Measurements from ENCODE around the gene SLC18A2. TPM values are rescaled to one million over a fixed set of nuclear protein-coding genes. Genes with fewer than 3 reads are reported as not detected.

Gene SLC18A2
- total and polyA plus RNA-seq, 9 of the 15 experiments (the other 6 are each of a cell fraction or from before 2014, with no cell fraction given), result 0.03 to 5.4 (median 0.40) TPM

GRCh38 chr10:117241541-117242462 is 888 bp downstream of the SLC18A2 start (continued):
- no peak for TF ChIP-seq ATF4 (CRISPR knock-in tag; IDR thresholded peaks at IDR 0.05)
- no peak for TF ChIP-seq TAF1 (IDR thresholded peaks at IDR 0.05; ENCODE audit: control insufficient read depth, extremely low read depth, insufficient read depth, low read length, severe bottlenecking)
- TF ChIP-seq TEAD4 (IDR thresholded peaks at IDR 0.05; ENCODE audit: low read length), result peak; percentile 80
- TF ChIP-seq TEAD4 (CRISPR knock-in tag; IDR thresholded peaks at IDR 0.05; ENCODE audit: borderline replicate concordance), result no peak
- no peak for TF ChIP-seq HDAC3 (IDR thresholded peaks at IDR 0.05; ENCODE audit: borderline replicate concordance, partially characterized antibody)
- TF ChIP-seq KDM1A (IDR thresholded peaks at IDR 0.05), result peak in 1 of 2 experiments; percentile 11; a peak in 1 of 4 replicates
- TF ChIP-seq EWSR1 (IDR thresholded peaks at IDR 0.05; ENCODE audit: borderline replicate concordance, low read depth, partially characterized antibody), result no peak
- no peak for TF ChIP-seq CCAR2 (IDR thresholded peaks at IDR 0.05; ENCODE audit: low read depth, low read length)
- TF ChIP-seq COPS2 (conservative IDR thresholded peaks at IDR 0.05), result no peak
- no peak for TF ChIP-seq XRCC4 (IDR thresholded peaks at IDR 0.05; ENCODE audit: extremely low read depth, insufficient read depth, insufficient read length)
- TF ChIP-seq MAX (CRISPR knock-in tag; IDR thresholded peaks at IDR 0.05), result no peak
- peak; percentile 36; the same call in 1 of the 2 replicates for TF ChIP-seq POLR2AphosphoS5 (IDR thresholded peaks at IDR 0.05; ENCODE audit: control insufficient read depth, insufficient read depth, low read depth, low read length)
- TF ChIP-seq ARID1B (IDR thresholded peaks at IDR 0.05), result peak; percentile 75
- no peak for TF ChIP-seq RFX5 (IDR thresholded peaks at IDR 0.05; ENCODE audit: low read depth, low read length)
- TF ChIP-seq YY1 (IDR thresholded peaks at IDR 0.05; ENCODE audit: borderline replicate concordance in 1 of 3, control insufficient read depth in 1 of 3, extremely low read depth in 1 of 3, insufficient read depth in 3 of 3, insufficient read length in 1 of 3, insufficient replicate concordance in 2 of 3, low read depth in 1 of 3, low read length in 2 of 3), result no peak
- TF ChIP-seq NCOR1 (IDR thresholded peaks at IDR 0.05), result peak; percentile 37; the same call in 1 of the 2 replicates
- no peak for TF ChIP-seq ATF1 (CRISPR knock-in tag; IDR thresholded peaks at IDR 0.05)
- no peak for TF ChIP-seq ATF1 (tag; IDR thresholded peaks at IDR 0.05)
- peak in 1 of 2 experiments; percentile 81; a peak in 2 of 4 replicates for TF ChIP-seq RCOR1 (IDR thresholded peaks at IDR 0.05; ENCODE audit: borderline replicate concordance in 1 of 2, low read depth in 2 of 2, low read length in 2 of 2)
- TF ChIP-seq HMGN3 (IDR thresholded peaks at IDR 0.05; ENCODE audit: borderline replicate concordance, extremely low read depth, insufficient read length, low read depth, low read length), result no peak
- TF ChIP-seq HDAC2 (IDR thresholded peaks at IDR 0.05), result no peak
- TF ChIP-seq NUFIP1 (IDR thresholded peaks at IDR 0.05; ENCODE audit: partially characterized antibody), result no peak
- TF ChIP-seq ELF2 (CRISPR knock-in tag; IDR thresholded peaks at IDR 0.05), result no peak
